OCI-LY7 (cell line): ENCODE results near the gene DQX1. TPM values are rescaled to one million over a fixed set of nuclear protein-coding genes. Genes with fewer than 3 reads are reported as not detected.

ENCODE experiments used
- BruUV-seq: library from RNA; stranded (reverse); fragments of 400-500 nt; replicated peaks from 2 replicates; lab custom pipeline; 2021; lab: Mats Ljungman, UMichigan
- CTCF ChIA-PET: fragments of 300-600 bp; sonication (Branson Sonifier 250); formaldehyde crosslinking; loops from one replicate; lab custom pipeline; 2022; ENCODE audit warnings: antibody characterized with exemption; ENCODE audit not compliant: unreplicated experiment; lab: Charles Lee
- POLR2A ChIA-PET: fragments of 300-600 bp; sonication (Branson Sonifier 250); formaldehyde crosslinking; loops from one replicate; lab custom pipeline; 2022; ENCODE audit warnings: antibody characterized with exemption; lab: Charles Lee
- DNase-seq: peaks from one replicate; pipeline ENCODE4 v3.0.0-alpha.2; 2015; ENCODE audit warnings: low spot score
- H2AFZ ChIP-seq: fragments of 200-600 bp; sonication (generic), shearing (Covaris generic); 2 replicates; pipeline ENCODE4 v1.6.1; 2014; ENCODE audit warnings: mild to moderate bottlenecking, antibody characterized with exemption, low read length, moderate library complexity
- H3K27ac ChIP-seq: fragments of 200-600 bp; sonication (generic); 2 replicates; pipeline ENCODE4 v1.5.1; 2014; ENCODE audit warnings: mixed run types, low read depth, mild to moderate bottlenecking, moderate library complexity, low read length, inconsistent platforms; ENCODE audit not compliant: poor library complexity, severe bottlenecking
- H3K36me3 ChIP-seq: fragments of 200-600 bp; sonication (generic); 2 replicates; pipeline ENCODE4 v1.6.1; 2014; ENCODE audit warnings: mild to moderate bottlenecking, antibody characterized with exemption, low read length, moderate library complexity, mixed read lengths; ENCODE audit not compliant: insufficient read depth
- H3K4me1 ChIP-seq: fragments of 200-600 bp; sonication (generic); 2 replicates; pipeline ENCODE4 v1.5.1; 2014; ENCODE audit warnings: mild to moderate bottlenecking, low read length; ENCODE audit not compliant: insufficient read depth, poor library complexity, severe bottlenecking
- H3K4me2 ChIP-seq: fragments of 200-600 bp; sonication (generic); 2 replicates; pipeline ENCODE4 v1.6.1; 2014; ENCODE audit warnings: mild to moderate bottlenecking, low read length
- H3K4me3 ChIP-seq: fragments of 200-600 bp; sonication (generic); 2 replicates; pipeline ENCODE4 v1.5.1; 2014; ENCODE audit warnings: mild to moderate bottlenecking, low read depth, low read length; ENCODE audit not compliant: poor library complexity, severe bottlenecking
- H3K79me2 ChIP-seq: fragments of 200-600 bp; sonication (generic); 2 replicates; pipeline ENCODE4 v1.6.1; 2016; ENCODE audit warnings: low read depth, mild to moderate bottlenecking, low read length, moderate library complexity, mixed read lengths; ENCODE audit not compliant: insufficient read depth
- H3K9me2 ChIP-seq: fragments of 200-600 bp; sonication (generic); 2 replicates; pipeline ENCODE4 v1.6.1; 2016; ENCODE audit warnings: mild to moderate bottlenecking, low read length, mixed read lengths; ENCODE audit not compliant: insufficient read depth
- H3K9me3 ChIP-seq: fragments of 200-600 bp; sonication (generic); 2 replicates; pipeline ENCODE4 v1.6.1; 2014; ENCODE audit warnings: mild to moderate bottlenecking, mixed run types, low read length, mixed read lengths
- H4K20me1 ChIP-seq: fragments of 200-600 bp; sonication (generic); 2 replicates; pipeline ENCODE4 v1.6.1; 2014; ENCODE audit warnings: mild to moderate bottlenecking, antibody characterized with exemption, low read length, moderate library complexity, mixed read lengths; ENCODE audit not compliant: insufficient read depth
- EZH2phosphoT487 ChIP-seq: fragments of 200-600 bp; sonication (generic); IDR thresholded peaks from 2 replicates; pipeline ENCODE4 v1.6.1; 2018; ENCODE audit warnings: low read depth, borderline replicate concordance, mild to moderate bottlenecking, mixed run types, antibody characterized with exemption, low read length, moderate library complexity, mixed read lengths
- intact Hi-C: fragments of 100-400 bp; cut with micrococcal nuclease; formaldehyde crosslinking; loops from one replicate; pipeline ENCODE4 v1.10.0; 2022; ENCODE audit not compliant: unreplicated experiment
- total RNA-seq, 2 experiments: library from RNA; depleted of rRNA in 1 of 2; stranded (reverse); fragments of >200 nt in 1 of 2; shearing (Covaris generic) in 1 of 2; gene quantifications; 2 replicates each; pipeline ENCODE4 v1.2.3, GENCODE V29; 2014 to 2022
- TF ChIP-seq, protein P1 (sequence below): fragments of 200-600 bp; sonication (generic); conservative IDR thresholded peaks from 2 replicates; pipeline ENCODE4 v1.5.1; 2014; ENCODE audit warnings: mild to moderate bottlenecking, antibody characterized with exemption, low read length, moderate library complexity, mixed read lengths

DQX1 gene
- total RNA-seq, 2 experiments from 2014 or later: 0.32 to 0.76 TPM

DNA sequence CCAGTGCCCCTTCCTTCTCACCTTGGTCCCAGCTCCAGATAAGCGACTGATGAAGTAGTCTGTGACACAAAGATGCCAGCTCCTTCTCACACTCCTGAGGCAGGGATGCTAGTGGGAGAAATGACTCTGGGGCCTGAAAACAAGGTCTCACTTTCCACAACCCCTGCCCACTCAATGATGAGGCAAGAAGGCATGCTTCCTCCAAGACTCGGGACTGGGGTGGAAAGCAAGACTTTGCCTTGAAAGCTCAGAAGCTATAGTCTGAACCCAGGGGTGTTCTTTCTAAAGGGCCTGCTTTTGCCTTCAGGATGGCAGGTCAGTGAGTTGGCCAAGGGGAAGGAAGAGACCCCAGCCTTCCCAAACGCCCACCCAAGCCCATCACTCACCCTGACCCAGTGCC lies 44.6 kb downstream of the DQX1 start:
- no TSS peak for BruUV-seq
- Histone ChIP-seq H3K4me2 (peak overlapping the region; percentile 90), H3K4me3 (peak overlapping the region; percentile 78), H3K4me1 (peaks cover 18% of the 10 kb centered on the region), H4K20me1 (no peaks in the 10 kb centered on the region), H3K79me2 (peaks cover 28% of the 10 kb centered on the region), H3K36me3 (peaks cover 44% of the 10 kb centered on the region), H2AFZ (no peak overlapping the region), H3K27ac (no peak overlapping the region), H3K9me3 (no peaks in the 10 kb centered on the region), H3K9me2 (no peaks in the 10 kb centered on the region)
- POLR2A ChIA-PET: interaction anchor here (1.3 to 5.1 kb wide), 5 partner anchors 9 to 104 kb away, joined by 4 to 25 read pairs (median 9); partner anchors contain the start of genes AUP1, HTRA2, MRPL53 and WBP1
- intact Hi-C loops: no loop called here
- no peak for DNase-seq
- CTCF ChIA-PET: interaction anchor here (4.1 kb wide), 1 partner anchor 49 kb away, joined by 18 read pairs; the partner anchor contains the start of genes AUP1 and HTRA2
- TF ChIP-seq, protein P1, sequence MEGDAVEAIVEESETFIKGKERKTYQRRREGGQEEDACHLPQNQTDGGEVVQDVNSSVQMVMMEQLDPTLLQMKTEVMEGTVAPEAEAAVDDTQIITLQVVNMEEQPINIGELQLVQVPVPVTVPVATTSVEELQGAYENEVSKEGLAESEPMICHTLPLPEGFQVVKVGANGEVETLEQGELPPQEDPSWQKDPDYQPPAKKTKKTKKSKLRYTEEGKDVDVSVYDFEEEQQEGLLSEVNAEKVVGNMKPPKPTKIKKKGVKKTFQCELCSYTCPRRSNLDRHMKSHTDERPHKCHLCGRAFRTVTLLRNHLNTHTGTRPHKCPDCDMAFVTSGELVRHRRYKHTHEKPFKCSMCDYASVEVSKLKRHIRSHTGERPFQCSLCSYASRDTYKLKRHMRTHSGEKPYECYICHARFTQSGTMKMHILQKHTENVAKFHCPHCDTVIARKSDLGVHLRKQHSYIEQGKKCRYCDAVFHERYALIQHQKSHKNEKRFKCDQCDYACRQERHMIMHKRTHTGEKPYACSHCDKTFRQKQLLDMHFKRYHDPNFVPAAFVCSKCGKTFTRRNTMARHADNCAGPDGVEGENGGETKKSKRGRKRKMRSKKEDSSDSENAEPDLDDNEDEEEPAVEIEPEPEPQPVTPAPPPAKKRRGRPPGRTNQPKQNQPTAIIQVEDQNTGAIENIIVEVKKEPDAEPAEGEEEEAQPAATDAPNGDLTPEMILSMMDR: no peak
- TF ChIP-seq EZH2phosphoT487: no peak

DNA sequence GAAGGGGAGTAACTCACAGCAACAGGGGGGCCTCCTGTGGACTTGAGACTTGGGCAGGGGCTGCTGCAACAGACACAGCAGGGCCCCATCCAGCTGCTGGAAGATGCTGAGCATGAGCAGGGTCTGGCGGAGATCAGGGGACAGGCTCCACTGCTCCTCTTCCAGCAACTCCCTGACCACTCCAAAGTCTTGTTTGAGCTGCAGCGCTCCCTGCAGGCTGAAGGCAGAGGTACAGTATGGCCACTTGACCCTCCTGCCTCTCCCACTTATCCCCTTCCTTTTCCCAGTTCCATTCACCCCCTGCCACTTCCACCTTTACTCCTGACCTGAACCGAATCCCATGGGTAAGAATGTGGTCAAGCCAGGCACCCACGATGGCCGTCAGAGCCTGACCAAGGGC lies 51.1 kb downstream of the DQX1 start:
- H3K79me2 ChIP-seq: peaks cover 7% of the 10 kb centered on the region; the same call in 1 of the 2 replicates
- H3K36me3 ChIP-seq: peaks cover 38% of the 10 kb centered on the region
- no peak overlapping the region for H3K4me3 ChIP-seq
- no peaks in the 10 kb centered on the region for H3K9me3 ChIP-seq
- intact Hi-C loops: no loop called here
- POLR2A ChIA-PET: interaction anchor here (0.6 to 1.2 kb wide), 2 partner anchors 17 to 20 kb away, joined by 3 to 5 read pairs; partner anchors contain the start of genes INO80B and WBP1
- no peak overlapping the region for H3K27ac ChIP-seq
- CTCF ChIA-PET: no interaction called here
- TF ChIP-seq EZH2phosphoT487: no peak
- TF ChIP-seq, protein P1: peak; percentile 54
- no peaks in the 10 kb centered on the region for H3K9me2 ChIP-seq
- peaks cover 16% of the 10 kb centered on the region for H3K4me1 ChIP-seq
- no peaks in the 10 kb centered on the region for H4K20me1 ChIP-seq
- no peak overlapping the region for H3K4me2 ChIP-seq
- BruUV-seq: no TSS peak
- no peak overlapping the region for H2AFZ ChIP-seq
- DNase-seq: no peak

DNA sequence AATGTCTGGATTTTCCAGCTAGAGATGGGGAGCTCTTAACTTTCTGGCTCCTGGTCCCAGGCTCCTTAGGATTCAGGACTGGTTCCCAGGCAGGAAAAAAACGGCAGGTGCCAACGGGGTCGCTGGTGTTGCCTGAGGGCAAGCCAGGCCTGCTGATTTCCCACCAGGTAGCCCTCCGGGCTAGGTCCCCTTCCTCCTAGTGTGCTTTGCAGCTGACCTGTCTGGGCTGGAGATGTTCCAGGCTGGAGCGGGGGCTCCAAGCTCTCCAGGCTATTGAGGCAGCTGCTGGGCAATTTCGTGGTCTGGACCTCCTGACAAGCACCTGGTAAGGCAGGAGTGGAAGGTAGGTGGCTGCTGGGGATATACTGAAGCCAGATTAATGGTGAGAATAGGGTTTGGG lies 51.5 kb downstream of the DQX1 start:
- H2AFZ ChIP-seq: no peak overlapping the region
- H3K9me3 ChIP-seq: no peaks in the 10 kb centered on the region
- CTCF ChIA-PET: interaction anchor here (0.6 kb wide), 2 partner anchors 22 to 77 kb away, joined by 5 read pairs; no protein-coding TSS in a partner anchor
- H3K4me3 ChIP-seq: no peak overlapping the region
- peaks cover 34% of the 10 kb centered on the region for H3K36me3 ChIP-seq
- intact Hi-C loops: no loop called here
- H3K4me2 ChIP-seq: no peak overlapping the region
- no peak for DNase-seq
- POLR2A ChIA-PET: interaction anchor here (0.6 to 1.2 kb wide), 5 partner anchors 17 to 327 kb away, joined by 3 to 5 read pairs (median 4); partner anchors contain the start of genes HTRA2, INO80B and WBP1
- peaks cover 16% of the 10 kb centered on the region for H3K4me1 ChIP-seq
- no peak overlapping the region for H3K27ac ChIP-seq
- no peaks in the 10 kb centered on the region for H3K9me2 ChIP-seq
- H4K20me1 ChIP-seq: no peaks in the 10 kb centered on the region
- BruUV-seq: no TSS peak
- H3K79me2 ChIP-seq: peaks cover 7% of the 10 kb centered on the region; the same call in 1 of the 2 replicates
- TF ChIP-seq, protein P1: no peak
- no peak for TF ChIP-seq EZH2phosphoT487
